CD4-positive, alpha-beta memory T cell (primary cell): ENCODE results near the gene SLC6A18. TPM values are rescaled to one million over a fixed set of nuclear protein-coding genes. Genes with fewer than 3 reads are reported as not detected.
A peak's percentile ranks its signal among the peaks of the same experiment; 100 is the strongest.

ENCODE experiments used
- CTCF ChIA-PET: fragments of 350-600 bp; sonication (Branson Sonifier 250); formaldehyde crosslinking; loops from one replicate; lab custom pipeline; 2021; ENCODE audit warnings: inconsistent platforms; ENCODE audit not compliant: partially characterized antibody; lab: Charles Lee
- POLR2A ChIA-PET: fragments of 350-600 bp; sonication (Branson Sonifier 250); formaldehyde crosslinking; loops from one replicate; lab custom pipeline; 2021; ENCODE audit not compliant: partially characterized antibody; lab: Charles Lee
- DNase-seq, 5 donors: peaks; one replicate each; pipeline versions ENCODE4 v3.0.0 to v3.0.0-alpha.2; 2020 to 2022; ENCODE audit warnings: mixed read lengths in 1 of 5
- H3K27ac ChIP-seq: one replicate; pipeline ENCODE4 v1.7.0; 2013; ENCODE audit warnings: low read depth, low read length
- H3K27me3 ChIP-seq: 2 replicates; pipeline ENCODE4 v1.7.0; 2013; ENCODE audit warnings: mild to moderate bottlenecking, low read length, moderate library complexity; ENCODE audit not compliant: insufficient read depth
- H3K36me3 ChIP-seq: 2 replicates; pipeline ENCODE4 v1.7.0; 2013; ENCODE audit warnings: mild to moderate bottlenecking, low read length, moderate library complexity; ENCODE audit not compliant: insufficient read depth
- H3K4me1 ChIP-seq: 2 replicates; pipeline ENCODE4 v1.7.0; 2013; ENCODE audit warnings: mild to moderate bottlenecking, low read length, moderate library complexity; ENCODE audit not compliant: insufficient read depth
- H3K4me3 ChIP-seq, 2 donors: one replicate each; pipeline ENCODE4 v1.7.0; 2013; ENCODE audit warnings: low read length in 2 of 2, mild to moderate bottlenecking in 1 of 2
- H3K9me3 ChIP-seq, 2 donors: one replicate each; pipeline ENCODE4 v1.7.0; 2013; ENCODE audit warnings: low read length in 2 of 2, control low read depth in 1 of 2; ENCODE audit not compliant: control insufficient read depth in 1 of 2
- H3K27ac Mint-ChIP-seq, 7 donors: one replicate each; pipeline ENCODE4 v1.8.0; 2020 to 2021; ENCODE audit warnings: mixed read lengths in 7 of 7, mild to moderate bottlenecking in 6 of 7, inconsistent platforms in 3 of 7, moderate library complexity in 3 of 7
- H3K27me3 Mint-ChIP-seq, 2 donors: one replicate each; pipeline ENCODE4 v1.8.0; 2020 to 2021; ENCODE audit warnings: mixed read lengths in 2 of 2
- H3K36me3 Mint-ChIP-seq, 2 donors: one replicate each; pipeline ENCODE4 v1.8.0; 2020 to 2021; ENCODE audit warnings: mixed read lengths in 2 of 2, inconsistent platforms in 1 of 2, mild to moderate bottlenecking in 1 of 2
- H3K4me1 Mint-ChIP-seq, 4 donors: one replicate each; pipeline ENCODE4 v1.8.0; 2020 to 2021; ENCODE audit warnings: mixed read lengths in 4 of 4, mild to moderate bottlenecking in 1 of 4
- H3K4me3 Mint-ChIP-seq, 8 donors: one replicate each; pipeline ENCODE4 v1.8.0; 2020 to 2021; ENCODE audit warnings: mixed read lengths in 8 of 8, mild to moderate bottlenecking in 7 of 8, moderate library complexity in 6 of 8, inconsistent platforms in 3 of 8
- H3K9me3 Mint-ChIP-seq, 8 donors: one replicate each; pipeline ENCODE4 v1.8.0; 2020 to 2021; ENCODE audit warnings: mixed read lengths in 8 of 8, mild to moderate bottlenecking in 5 of 8, inconsistent platforms in 3 of 8, moderate library complexity in 1 of 8
- intact Hi-C: fragments of 100-400 bp; cut with micrococcal nuclease; formaldehyde crosslinking; loops from one replicate; pipeline ENCODE4 v1.15.1; 2023
- polyA plus RNA-seq, 2 donors: library from polyadenylated mRNA; unstranded; fragments of 300-500 nt; fragmentation: Illumina TruSeq; gene quantifications; one replicate each; pipeline ENCODE4 v1.2.3, GENCODE V29; 2021
- total RNA-seq, 2 experiments: library from RNA; stranded (reverse); gene quantifications; one replicate each; pipeline ENCODE4 v1.2.3, GENCODE V29; 2021

The SLC6A18 gene
- total and polyA plus RNA-seq, 4 experiments from 2014 or later = not detected

DNA sequence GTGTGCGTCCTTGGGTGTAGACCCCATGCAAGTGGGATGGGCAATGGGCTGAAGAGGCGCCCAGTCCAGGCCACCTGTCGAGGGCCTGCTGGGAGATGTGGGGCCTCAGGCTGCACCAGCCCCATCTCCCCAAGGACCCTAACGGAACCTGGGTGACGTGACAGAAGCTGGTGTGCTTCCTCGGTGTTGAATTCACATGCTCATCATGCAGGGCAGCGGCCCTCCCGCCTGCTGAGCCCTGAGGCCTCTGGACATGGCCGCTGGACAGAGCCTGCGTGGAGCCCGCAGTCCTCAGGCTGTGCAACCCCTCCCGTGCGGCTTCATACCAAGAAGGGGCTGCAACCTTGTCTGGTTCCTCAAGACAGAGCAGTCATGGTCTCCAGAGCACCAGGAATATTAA, 42.9 kb downstream of the SLC6A18 start:
- Histone ChIP-seq H3K27ac (no peak overlapping the region), H3K4me3 (no peak overlapping the region), H3K4me1 (peaks cover 12% of the 10 kb centered on the region), H3K9me3 (no peaks in the 10 kb centered on the region), H3K27me3 (no peaks in the 10 kb centered on the region), H3K36me3 (no peaks in the 10 kb centered on the region)
- intact Hi-C loops = no loop called here
- POLR2A ChIA-PET = no interaction called here
- no peaks in the 10 kb centered on the region for H3K27me3 Mint-ChIP-seq
- CTCF ChIA-PET = no interaction called here
- no peak for DNase-seq
- H3K27ac Mint-ChIP-seq = no peak overlapping the region
- no peaks in the 10 kb centered on the region for H3K36me3 Mint-ChIP-seq
- no peak overlapping the region for H3K4me3 Mint-ChIP-seq
- no peaks in the 10 kb centered on the region for H3K9me3 Mint-ChIP-seq
- H3K4me1 Mint-ChIP-seq = peaks cover 7 to 19% (median 10%) of the 10 kb centered on the region in 4 donors

DNA sequence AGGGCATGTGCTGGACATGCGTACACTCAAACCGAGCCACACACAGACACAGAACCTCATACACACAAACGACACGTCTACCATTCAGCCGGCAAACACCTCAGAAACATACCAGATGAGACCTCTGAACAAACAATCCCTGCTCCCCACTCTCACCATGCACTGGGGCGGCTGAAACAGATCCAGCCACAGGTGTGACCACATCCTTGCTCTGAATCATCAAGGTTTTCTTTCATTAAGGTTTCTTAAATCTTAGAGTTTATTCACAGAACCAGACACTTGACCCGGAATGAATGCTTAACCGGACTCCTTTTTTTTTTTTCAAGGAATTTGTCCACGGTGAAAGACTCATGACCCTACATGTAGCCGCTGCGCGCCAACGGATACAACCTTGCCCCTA, 43.5 kb downstream of the SLC6A18 start:
- Mint-ChIP-seq H3K27ac (peak overlapping the region in 2 of 7 donors; percentile 33 to 43), H3K27me3 (no peaks in the 10 kb centered on the region), H3K4me1 (peaks cover 7 to 19% (median 10%) of the 10 kb centered on the region in 4 donors), H3K9me3 (no peaks in the 10 kb centered on the region), H3K36me3 (no peaks in the 10 kb centered on the region), H3K4me3 (peak overlapping the region in 2 of 8 donors; percentile 1 to 11)
- ChIA-PET POLR2A (no interaction called here), CTCF (no interaction called here)
- Histone ChIP-seq H3K27me3 (no peaks in the 10 kb centered on the region), H3K36me3 (no peaks in the 10 kb centered on the region), H3K9me3 (no peaks in the 10 kb centered on the region), H3K27ac (no peak overlapping the region), H3K4me1 (peaks cover 12% of the 10 kb centered on the region), H3K4me3 (no peak overlapping the region)
- DNase-seq = peak; percentile 35 to 61 (median 41)
- intact Hi-C loops = no loop called here

DNA sequence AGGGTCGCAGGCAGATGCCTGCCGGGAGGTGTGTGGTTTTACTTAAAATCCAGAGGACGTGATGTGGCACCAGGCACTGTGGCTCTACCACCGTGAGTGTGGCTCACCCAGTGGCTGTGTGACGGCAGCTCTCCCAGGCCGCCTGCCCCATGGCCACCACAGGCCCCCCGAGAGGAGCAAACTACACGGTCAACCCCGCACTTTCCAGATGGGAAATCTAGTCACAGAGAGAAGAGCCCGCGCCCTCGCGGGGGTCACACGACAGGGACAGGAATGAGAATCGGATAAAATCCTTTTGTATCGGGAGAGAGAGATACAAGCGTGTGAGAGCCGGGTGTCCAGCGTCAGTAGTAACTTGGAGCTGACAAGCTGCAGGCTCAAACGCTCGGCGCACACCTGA, 45.2 kb downstream of the SLC6A18 start:
- H3K27me3 ChIP-seq = no peaks in the 10 kb centered on the region
- Mint-ChIP-seq H3K4me1 (peaks cover 7 to 19% (median 10%) of the 10 kb centered on the region in 4 donors), H3K27me3 (no peaks in the 10 kb centered on the region), H3K4me3 (no peak overlapping the region), H3K27ac (no peak overlapping the region), H3K9me3 (no peaks in the 10 kb centered on the region), H3K36me3 (no peaks in the 10 kb centered on the region)
- H3K36me3 ChIP-seq = no peaks in the 10 kb centered on the region
- no peak overlapping the region for H3K4me3 ChIP-seq
- no peak for DNase-seq
- ChIA-PET POLR2A (no interaction called here), CTCF (no interaction called here)
- H3K9me3 ChIP-seq = no peaks in the 10 kb centered on the region
- intact Hi-C loops = no loop called here
- no peak overlapping the region for H3K27ac ChIP-seq
- peaks cover 12% of the 10 kb centered on the region for H3K4me1 ChIP-seq

DNA sequence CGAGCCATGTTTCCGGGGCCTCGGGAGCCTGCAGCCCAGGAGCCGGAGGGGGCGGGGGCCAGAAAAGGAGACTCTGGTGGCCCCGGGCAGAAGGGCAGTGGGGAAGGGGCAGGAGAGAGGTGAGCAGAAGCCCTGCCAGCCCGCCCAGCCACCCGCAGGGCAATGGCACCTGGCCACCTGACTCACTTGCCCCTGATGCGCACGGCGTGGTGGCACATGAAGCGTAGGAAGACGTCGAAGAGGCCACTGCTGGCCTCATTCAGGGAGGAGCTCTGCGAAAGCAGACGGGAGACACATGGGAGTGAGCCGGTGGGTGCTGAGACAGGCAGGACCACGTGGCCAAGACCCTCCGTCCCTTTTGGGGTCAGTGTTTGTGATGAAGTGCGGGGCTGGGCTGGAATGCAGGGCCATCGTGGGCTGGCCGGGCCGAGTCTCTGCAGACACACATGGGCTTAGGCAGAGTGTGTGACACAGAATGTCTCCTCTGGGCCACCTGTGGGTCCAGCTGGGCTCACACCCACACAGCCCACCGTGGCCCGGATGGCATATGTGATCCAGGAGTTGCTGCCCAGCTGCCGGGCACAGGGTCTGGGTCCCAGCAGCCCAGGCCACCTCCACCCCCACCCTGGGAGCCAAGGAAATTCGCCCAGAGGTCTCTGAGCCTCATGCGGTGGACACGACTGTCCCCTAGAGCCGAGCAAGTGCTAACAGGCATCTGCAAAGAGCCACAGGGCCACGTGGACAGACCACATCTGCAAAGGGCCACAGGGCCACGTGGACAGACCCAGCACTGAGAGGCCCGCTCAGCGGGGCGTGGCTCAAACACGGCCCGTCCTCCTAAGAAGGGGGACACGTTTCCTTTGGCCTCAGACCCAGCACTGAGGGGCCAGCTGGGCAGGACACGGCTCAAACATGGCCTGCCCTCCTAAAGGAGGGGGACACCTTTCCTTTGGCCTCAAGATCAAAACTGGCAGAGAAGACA, 46.0 kb downstream of the SLC6A18 start:
- Histone ChIP-seq H3K4me1 (peaks cover 12% of the 10 kb centered on the region), H3K36me3 (no peaks in the 10 kb centered on the region), H3K27ac (no peak overlapping the region), H3K27me3 (no peaks in the 10 kb centered on the region), H3K4me3 (no peak overlapping the region), H3K9me3 (no peaks in the 10 kb centered on the region)
- no peak for DNase-seq
- Mint-ChIP-seq H3K4me1 (peaks cover 7 to 19% (median 10%) of the 10 kb centered on the region in 4 donors), H3K27me3 (no peaks in the 10 kb centered on the region), H3K4me3 (no peak overlapping the region), H3K27ac (no peak overlapping the region), H3K36me3 (no peaks in the 10 kb centered on the region), H3K9me3 (no peaks in the 10 kb centered on the region)
- intact Hi-C loops = no loop called here
- POLR2A ChIA-PET = no interaction called here
- CTCF ChIA-PET = no interaction called here

DNA sequence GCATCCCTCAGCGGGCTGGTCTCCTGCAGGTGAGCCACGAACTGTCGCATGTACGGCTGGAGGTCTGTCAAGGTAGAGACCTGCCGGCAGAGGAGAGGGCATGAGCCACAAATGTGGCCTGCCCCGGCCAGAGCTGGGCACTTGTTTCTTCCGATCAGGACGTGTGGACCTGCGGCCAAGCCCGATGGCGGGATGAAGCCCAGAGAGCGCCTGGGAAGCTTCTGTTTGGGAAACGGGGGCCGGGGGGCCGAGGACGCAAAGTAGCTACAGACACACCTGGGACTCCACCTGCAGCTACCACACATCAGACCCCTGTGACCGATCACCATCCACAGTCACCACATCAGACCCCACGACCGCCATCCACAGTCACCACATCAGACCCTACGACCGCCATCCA, 47.0 kb downstream of the SLC6A18 start:
- DNase-seq = no peak
- ChIA-PET CTCF (no interaction called here), POLR2A (no interaction called here)
- no peaks in the 10 kb centered on the region for H3K27me3 ChIP-seq
- H3K4me3 Mint-ChIP-seq = no peak overlapping the region
- no peak overlapping the region for H3K4me3 ChIP-seq
- H3K9me3 Mint-ChIP-seq = no peaks in the 10 kb centered on the region
- H3K27ac Mint-ChIP-seq = no peak overlapping the region
- peaks cover 12% of the 10 kb centered on the region for H3K4me1 ChIP-seq
- no peaks in the 10 kb centered on the region for H3K36me3 Mint-ChIP-seq
- H3K9me3 ChIP-seq = no peaks in the 10 kb centered on the region
- no peak overlapping the region for H3K27ac ChIP-seq
- H3K27me3 Mint-ChIP-seq = no peaks in the 10 kb centered on the region
- H3K4me1 Mint-ChIP-seq = peaks cover 7 to 19% (median 10%) of the 10 kb centered on the region in 4 donors
- intact Hi-C loops = no loop called here
- H3K36me3 ChIP-seq = no peaks in the 10 kb centered on the region

DNA sequence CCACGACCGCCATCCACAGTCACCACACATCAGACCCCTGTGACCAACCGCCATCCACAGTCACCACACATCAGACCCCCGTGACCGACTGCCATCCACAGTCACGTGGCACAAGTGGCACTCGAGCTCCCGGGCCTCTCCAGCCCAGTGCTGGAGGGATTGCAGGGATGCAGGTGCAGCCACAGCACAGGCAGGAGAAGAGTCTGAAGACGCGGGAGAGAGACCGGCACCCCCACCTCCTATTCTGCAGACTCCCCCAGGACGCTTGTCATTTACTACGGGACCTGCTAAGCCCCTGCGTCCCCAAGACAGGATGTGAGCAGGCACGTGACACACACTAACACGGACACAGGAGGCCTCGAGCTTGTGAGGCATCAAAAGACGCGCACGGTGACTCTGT, 48.6 kb downstream of the SLC6A18 start:
- H3K27ac Mint-ChIP-seq = no peak overlapping the region
- POLR2A ChIA-PET = no interaction called here

DNA sequence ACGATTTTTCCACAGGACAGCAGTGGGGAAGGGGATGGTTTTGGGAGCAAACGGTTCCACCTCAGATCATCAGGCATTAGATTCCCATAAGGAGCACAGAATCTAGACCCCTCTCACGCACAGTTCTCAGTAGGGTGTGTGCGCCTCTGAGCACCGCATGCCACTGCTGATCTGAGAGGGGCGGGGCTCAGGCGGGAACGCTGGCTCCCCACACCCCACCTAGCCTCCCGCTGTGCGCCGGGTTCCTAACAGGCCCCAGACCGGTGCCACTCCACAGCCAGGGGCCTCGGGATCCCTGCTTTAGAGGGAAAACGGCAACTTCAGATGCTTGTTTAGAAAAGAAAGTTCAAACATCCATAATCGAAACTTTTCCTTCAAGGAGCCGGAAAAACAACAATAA, 49.3 kb downstream of the SLC6A18 start:
- no peak overlapping the region for H3K4me3 Mint-ChIP-seq
- ChIA-PET CTCF (no interaction called here), POLR2A (no interaction called here)
- H3K36me3 Mint-ChIP-seq = no peaks in the 10 kb centered on the region
- Histone ChIP-seq H3K9me3 (no peaks in the 10 kb centered on the region), H3K27ac (no peak overlapping the region), H3K36me3 (no peaks in the 10 kb centered on the region), H3K4me1 (no peaks in the 10 kb centered on the region), H3K4me3 (no peak overlapping the region), H3K27me3 (no peaks in the 10 kb centered on the region)
- no peaks in the 10 kb centered on the region for H3K27me3 Mint-ChIP-seq
- intact Hi-C loops = no loop called here
- H3K4me1 Mint-ChIP-seq = peaks cover 0 to 4% (median 0%) of the 10 kb centered on the region in 4 donors
- H3K9me3 Mint-ChIP-seq = no peaks in the 10 kb centered on the region
- DNase-seq = no peak
- H3K27ac Mint-ChIP-seq = peak overlapping the region in 2 of 7 donors; percentile 24 to 84

More for the DNA sequence above, 48.6 kb downstream of the SLC6A18 start:
- H3K9me3 ChIP-seq = no peaks in the 10 kb centered on the region
- CTCF ChIA-PET = no interaction called here
- H3K27ac ChIP-seq = no peak overlapping the region
- peaks cover 4% of the 10 kb centered on the region for H3K4me1 ChIP-seq
- no peak for DNase-seq
- no peak overlapping the region for H3K4me3 ChIP-seq
- H3K9me3 Mint-ChIP-seq = no peaks in the 10 kb centered on the region
- peaks cover 4 to 11% (median 4%) of the 10 kb centered on the region in 4 donors for H3K4me1 Mint-ChIP-seq
- no peaks in the 10 kb centered on the region for H3K27me3 ChIP-seq
- H3K27me3 Mint-ChIP-seq = no peaks in the 10 kb centered on the region
- H3K4me3 Mint-ChIP-seq = no peak overlapping the region
- intact Hi-C loops = no loop called here
- H3K36me3 ChIP-seq = no peaks in the 10 kb centered on the region
- H3K36me3 Mint-ChIP-seq = no peaks in the 10 kb centered on the region
